K562 (cell line): ENCODE data around the gene ACTR3C. TPM values are rescaled to one million over a fixed set of nuclear protein-coding genes. Genes with fewer than 3 reads are reported as not detected.

Source experiments
- ATAC-seq: fragments of 200-7000 bp; cut with Tn5 transposase; 3 replicates; pipeline ENCODE4 v1.9.1; 2020; ENCODE audit warnings: moderate library complexity
- BruUV-seq: library from RNA; stranded (reverse); fragments of 400-500 nt; replicated peaks from 2 replicates; lab custom pipeline; 2021; lab: Mats Ljungman, UMichigan
- CTCF ChIA-PET: fragments of 300-600 bp; formaldehyde crosslinking; extraction: SDS; loops from one replicate; lab custom pipeline; 2021; ENCODE audit warnings: low intra/inter-chr PET ratio; lab: Yijun Ruan, JAX
- POLR2A ChIA-PET: fragments of 300-600, 350-650 bp; sonication (Branson Sonifier 250); formaldehyde crosslinking; extraction: SDS; loops from one replicate; lab custom pipeline; 2021; ENCODE audit warnings: antibody characterized with exemption, inconsistent platforms; lab: Yijun Ruan, JAX
- DNase-seq, 4 experiments: peaks; one replicate each; pipeline versions ENCODE4 v3.0.0 to v3.0.0-alpha.2; 2011 to 2018; ENCODE audit warnings: low spot score in 3 of 4, mixed read lengths in 3 of 4; ENCODE audit errors: extremely low read depth in 1 of 4
- FAIRE-seq: peaks from 2 replicates; lab custom pipeline; 2011; peaks lifted over from hg19 to GRCh38; lab: Jason Lieb, UNC
- H2AFZ ChIP-seq: 2 replicates; pipeline ENCODE4 v1.6.0; 2011; ENCODE audit warnings: low read depth, low read length, control low read depth, inconsistent platforms
- H3K27ac ChIP-seq: fragments of 200-600 bp; 3 replicates; pipeline ENCODE4 v1.8.0; 2011; ENCODE audit warnings: low read depth, mild to moderate bottlenecking, control low read depth, inconsistent platforms, low read length, moderate library complexity, mixed read lengths; ENCODE audit errors: extremely low read depth
- H3K27me3 ChIP-seq, 2 experiments: fragments of 300-600 bp in 1 of 2; 2 replicates in 1 of 2; 3 replicates in 1 of 2; pipeline versions ENCODE4 v1.6.0 to v1.8.0; 2011; ENCODE audit warnings: inconsistent platforms in 2 of 2, low read length in 2 of 2, mild to moderate bottlenecking in 1 of 2, mixed read lengths in 1 of 2, moderate library complexity in 1 of 2; ENCODE audit not compliant: control insufficient read depth in 2 of 2, insufficient read depth in 2 of 2
- H3K36me3 ChIP-seq: fragments of 300-600 bp; 3 replicates; pipeline ENCODE4 v1.8.0; 2011; ENCODE audit warnings: mild to moderate bottlenecking, low read length, inconsistent platforms; ENCODE audit not compliant: control insufficient read depth, insufficient read depth
- H3K4me1 ChIP-seq, 2 experiments: fragments of 200-600 bp in 1 of 2; replicated peaks in 1 of 2; 2 replicates in 1 of 2; 3 replicates in 1 of 2; pipeline versions ENCODE4 v1.5.1 to v1.8.0; 2011; ENCODE audit warnings: inconsistent platforms in 2 of 2, low read length in 2 of 2, mild to moderate bottlenecking in 1 of 2, mixed read lengths in 1 of 2, moderate library complexity in 1 of 2; ENCODE audit not compliant: control insufficient read depth in 2 of 2, insufficient read depth in 2 of 2
- H3K4me2 ChIP-seq: 2 replicates; pipeline ENCODE4 v1.6.1; 2011; ENCODE audit warnings: low read length, control low read depth, inconsistent platforms, mixed read lengths; ENCODE audit not compliant: insufficient read depth
- H3K4me3 ChIP-seq: fragments of 200-600 bp; sonication (generic), shearing (Covaris generic); 2 replicates; pipeline ENCODE4 v1.5.1; 2016; ENCODE audit warnings: control low read depth, inconsistent platforms
- H3K79me2 ChIP-seq: fragments of 200-600 bp; 3 replicates; pipeline ENCODE4 v1.8.0; 2011; ENCODE audit warnings: low read length, inconsistent platforms; ENCODE audit not compliant: control insufficient read depth, insufficient read depth
- H3K9ac ChIP-seq, 2 experiments: 2 replicates each; pipeline versions ENCODE4 v1.6.0 to v1.6.1; 2011; ENCODE audit warnings: low read depth in 2 of 2, low read length in 2 of 2, control low read depth in 1 of 2, inconsistent platforms in 1 of 2, mild to moderate bottlenecking in 1 of 2, mixed read lengths in 1 of 2; ENCODE audit not compliant: insufficient read depth in 1 of 2
- H3K9me1 ChIP-seq: one replicate; pipeline ENCODE4 v1.6.0; 2011; ENCODE audit warnings: inconsistent platforms, mild to moderate bottlenecking, low read length, moderate library complexity; ENCODE audit not compliant: control insufficient read depth, insufficient read depth
- H3K9me3 ChIP-seq: replicated peaks from 2 replicates; pipeline ENCODE4 v1.5.1; 2011; ENCODE audit warnings: low read depth, low read length, inconsistent platforms; ENCODE audit not compliant: control insufficient read depth, insufficient read depth
- H4K20me1 ChIP-seq: replicated peaks from 2 replicates; pipeline ENCODE4 v1.6.1; 2011; ENCODE audit warnings: low read length, inconsistent platforms, mixed read lengths; ENCODE audit not compliant: control insufficient read depth, insufficient read depth
- CEBPG ChIP-seq, 3 experiments: fragments of 200-800 bp in 1 of 3; sonication (Bioruptor generic) in 1 of 3; sonication (generic) in 1 of 3; formaldehyde crosslinking in 1 of 3; IDR thresholded peaks in 2 of 3; conservative IDR thresholded peaks in 1 of 3; 2 replicates each; pipeline versions ENCODE4 v1.6.1 to v1.8.0; 2016 to 2022; ENCODE audit warnings: missing compliant biosample characterization in 2 of 3, missing genetic modification characterization in 2 of 3, mild to moderate bottlenecking in 1 of 3, missing genetic modification reagents in 1 of 3
- FOXJ2 ChIP-seq: fragments of 200-800 bp; sonication (Bioruptor generic); IDR thresholded peaks from 2 replicates; pipeline ENCODE4 v1.6.1; 2016; ENCODE audit warnings: missing genetic modification characterization, missing compliant biosample characterization
- FOXM1 ChIP-seq, 2 experiments: fragments of 450-650 bp in 1 of 2; sonication (generic) in 1 of 2; formaldehyde crosslinking in 1 of 2; IDR thresholded peaks; 2 replicates each; pipeline versions ENCODE4 v1.6.1 to v1.9.0; 2017 to 2022; ENCODE audit warnings: low read depth in 2 of 2, mild to moderate bottlenecking in 2 of 2, missing genetic modification reagents in 1 of 2, moderate library complexity in 1 of 2
- RBFOX2 ChIP-seq: fragments of 200-400 bp; formaldehyde crosslinking; IDR thresholded peaks from 2 replicates; pipeline ENCODE4 v1.6.1; 2017; ENCODE audit warnings: low read depth, mild to moderate bottlenecking, low read length, moderate library complexity
- SMC3 ChIP-seq: conservative IDR thresholded peaks from 2 replicates; pipeline ENCODE4 v1.6.1; 2011; ENCODE audit warnings: low read depth, low read length, improper control_type of control experiment; ENCODE audit not compliant: insufficient read depth
- TEAD4 ChIP-seq, 2 experiments: sonication (generic) in 1 of 2; formaldehyde crosslinking in 1 of 2; IDR thresholded peaks; 2 replicates each; pipeline versions ENCODE4 v1.6.1 to v1.8.0; 2012 to 2022; ENCODE audit warnings: borderline replicate concordance in 1 of 2, inconsistent platforms in 1 of 2, low read length in 1 of 2, mild to moderate bottlenecking in 1 of 2, missing genetic modification reagents in 1 of 2
- UBTF ChIP-seq, 2 experiments: IDR thresholded peaks; 2 replicates each; pipeline ENCODE4 v1.6.1; 2012; ENCODE audit warnings: improper control_type of control experiment in 2 of 2, low read depth in 2 of 2, low read length in 2 of 2, borderline replicate concordance in 1 of 2
- ZFX ChIP-seq: sonication (generic); formaldehyde crosslinking; IDR thresholded peaks from 2 replicates; pipeline ENCODE4 v1.8.0; 2022; ENCODE audit warnings: mild to moderate bottlenecking, missing genetic modification reagents, moderate library complexity
- ZNF143 ChIP-seq: sonication (generic); formaldehyde crosslinking; IDR thresholded peaks from 2 replicates; pipeline ENCODE4 v1.9.0; 2022; ENCODE audit warnings: mild to moderate bottlenecking, missing genetic modification reagents
- ZNF277 ChIP-seq: fragments of 250-450 bp; sonication (Bioruptor Pico); IDR thresholded peaks from 2 replicates; pipeline ENCODE4 v1.8.0; 2022; ENCODE audit warnings: inconsistent platforms, mild to moderate bottlenecking, moderate library complexity, borderline replicate concordance
- ZNF280B ChIP-seq: fragments of 250-450 bp; sonication (Bioruptor Pico); IDR thresholded peaks from 2 replicates; pipeline ENCODE4 v1.5.1; 2021; ENCODE audit warnings: mild to moderate bottlenecking
- WGBS: fragments of 100-300 bp; shearing (Covaris generic); methylation state at CpG from one replicate; pipeline ENCODE4 v1.1.6; 2016; ENCODE audit warnings: low coverage, mixed read lengths; ENCODE audit not compliant: insufficient coverage; ENCODE audit errors: missing lambda C conversion rate; 5-methylcytosine and 5-hydroxymethylcytosine counted together
- in situ Hi-C: fragments of 300-500 bp; cut with MboI; formaldehyde crosslinking; loops from 4 replicates; pipeline ENCODE4 v1.15.0; 2018; ENCODE audit warnings: inconsistent platforms, mixed read lengths
- intact Hi-C: fragments of 100-400 bp; cut with micrococcal nuclease; formaldehyde crosslinking; loops from 2 replicates; pipeline ENCODE4 v1.14.2; 2022
- polyA plus RNA-seq, 8 experiments: library from polyadenylated mRNA; depleted of rRNA in 4 of 8; stranded (reverse) in 5 of 8; unstranded in 3 of 8; fragments of >200 nt; fragmentation: Nextera tagmentation in 2 of 8; fragmentation: Illumina TruSeq in 1 of 8; extraction: Ambion mirVana in 2 of 8; extraction: Trizol in 1 of 8; gene quantifications; 2 replicates each; pipeline versions ENCODE4 v1.2.1 to v1.2.3, GENCODE V29; 2011 to 2014; ENCODE audit warnings: inconsistent platforms in 1 of 8, missing spikeins in 1 of 8
- total RNA-seq, 7 experiments: library from RNA; depleted of rRNA in 6 of 7; stranded (reverse); fragments of >200 nt in 6 of 7; fragmentation: Illumina TruSeq in 2 of 7; extraction: Trizol in 2 of 7; gene quantifications; 2 replicates each; pipeline versions ENCODE4 v1.2.1 to v1.2.3, GENCODE V29; 2011 to 2021; ENCODE audit warnings: low replicate concordance in 1 of 7

Gene ACTR3C
- total and polyA plus RNA-seq, 9 of the 15 experiments (the other 6 are each of a cell fraction or from before 2014, with no cell fraction given): 9.0 to 35.4 (median 13.3) TPM

GRCh38 chr7:150371131-150371995 is 48.0 kb upstream of the ACTR3C start (continued):
- TF ChIP-seq ZFX (CRISPR knock-in tag): 0 out of 2 replicates have a peak, but pooled peaks have one; percentile 13
- TF ChIP-seq RBFOX2: peak; percentile 33
- peak; percentile 38; the same call in 1 of the 2 replicates for TF ChIP-seq ZNF143
- TF ChIP-seq TEAD4 (IDR thresholded peaks at IDR 0.05; ENCODE audit: low read length): no peak
- 0 out of 2 replicates have a peak, but pooled peaks have one; percentile 71 for TF ChIP-seq TEAD4 (CRISPR knock-in tag; IDR thresholded peaks at IDR 0.05; ENCODE audit: borderline replicate concordance)

GRCh38 chr7:150370612-150371071 is 47.3 kb upstream of the ACTR3C start:
- BruUV-seq: no TSS peak
- H3K4me1 ChIP-seq: peaks cover 53 to 64% of the 10 kb centered on the region in 2 experiments
- POLR2A ChIA-PET: interaction anchor here (0.5 to 3.5 kb wide), 9 partner anchors 7 to 579 kb away, joined by 3 to 30 read pairs (median 3); no protein-coding TSS in a partner anchor
- WGBS: 85% methylated on average over 3 of the region's 3 CpGs
- FAIRE-seq: peak; percentile 54
- CTCF ChIA-PET: no interaction called here
- H3K9me3 ChIP-seq: no peaks in the 10 kb centered on the region
- H4K20me1 ChIP-seq: no peaks in the 10 kb centered on the region; the same call in 1 of the 2 replicates
- in situ Hi-C loops: no loop called here
- H3K27ac ChIP-seq: peak overlapping the region; percentile 15; the same call in 2 of the 3 replicates
- H3K4me2 ChIP-seq: peak overlapping the region; percentile 100; the same call in 1 of the 2 replicates
- DNase-seq: peak in 1 of 4 experiments; percentile 5
- peak overlapping the region; percentile 15 to 98 for H3K9ac ChIP-seq
- H3K27me3 ChIP-seq: no peaks in the 10 kb centered on the region
- intact Hi-C loops: no loop called here
- peak overlapping the region; percentile 79; the same call in 1 of the 2 replicates for H3K4me3 ChIP-seq
- H3K9me1 ChIP-seq: no peaks in the 10 kb centered on the region
- peaks cover 62% of the 10 kb centered on the region for H3K36me3 ChIP-seq
- peaks cover 66% of the 10 kb centered on the region for H3K79me2 ChIP-seq
- H2AFZ ChIP-seq: no peak overlapping the region
- no peak for ATAC-seq
- no peak for TF ChIP-seq FOXM1 (IDR thresholded peaks at IDR 0.05; ENCODE audit: low read depth)
- TF ChIP-seq FOXM1 (CRISPR knock-in tag; IDR thresholded peaks at IDR 0.05; ENCODE audit: low read depth): no peak
- no peak for TF ChIP-seq ZNF280B
- TF ChIP-seq FOXJ2 (tag): 0 out of 2 replicates have a peak, but pooled peaks have one; percentile 33
- TF ChIP-seq CEBPG (CRISPR knock-in tag; IDR thresholded peaks at IDR 0.05): peak; percentile 21; the same call in 1 of the 2 replicates
- TF ChIP-seq CEBPG (tag; conservative IDR thresholded peaks at IDR 0.05 in 1 of 2, IDR thresholded peaks at IDR 0.05 in 1 of 2): no peak
- no peak for TF ChIP-seq ZNF277
- TF ChIP-seq SMC3: no peak
- no peak for TF ChIP-seq UBTF (IDR thresholded peaks at IDR 0.05; ENCODE audit: borderline replicate concordance in 1 of 2, low read depth in 2 of 2, low read length in 2 of 2)
